HG03103 (cell line): ENCODE measurements around the gene CDY2B.
"Not testable (repeated sequence)": the region's sequence is repeated elsewhere in the genome, so short reads cannot be mapped to it uniquely, and the experiment has no call there.

Source experiments
- ATAC-seq: cut with Tn5 transposase; IDR thresholded peaks from one replicate; pipeline ENCODE4 v1.9.1; 2021; ENCODE audit warnings: low read depth; ENCODE audit not compliant: unreplicated experiment

Gene CDY2B

GRCh38 chrY:17880120-17880519 lies at the start of gene CDY2B:
Gene CDY2B, minus strand, starts transcription at chrY:17880220. Its CDS starts 328 bp downstream, at chrY:17879892.
- not testable (repeated sequence) for ATAC-seq

DNA sequence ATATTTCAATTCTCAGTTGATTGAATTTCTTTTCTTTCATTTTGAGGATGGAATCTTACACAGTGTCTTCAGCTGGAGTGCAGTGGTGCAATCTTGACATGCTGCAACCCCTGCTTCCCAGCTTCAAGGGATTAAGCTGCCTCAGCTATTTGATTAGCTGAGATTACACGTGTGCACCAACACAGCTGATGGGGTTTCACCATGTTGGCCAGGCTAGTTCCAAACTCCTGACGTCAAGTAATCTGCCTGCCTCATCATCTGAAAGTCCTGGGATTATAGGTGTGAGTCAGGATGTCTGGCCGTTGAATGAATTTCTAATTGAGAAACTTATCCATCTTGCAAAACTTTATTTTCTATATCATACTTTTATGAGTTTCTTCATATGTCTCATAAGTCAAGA lies 28.0 kb upstream of the CDY2B start:
- not testable (repeated sequence) for ATAC-seq

DNA sequence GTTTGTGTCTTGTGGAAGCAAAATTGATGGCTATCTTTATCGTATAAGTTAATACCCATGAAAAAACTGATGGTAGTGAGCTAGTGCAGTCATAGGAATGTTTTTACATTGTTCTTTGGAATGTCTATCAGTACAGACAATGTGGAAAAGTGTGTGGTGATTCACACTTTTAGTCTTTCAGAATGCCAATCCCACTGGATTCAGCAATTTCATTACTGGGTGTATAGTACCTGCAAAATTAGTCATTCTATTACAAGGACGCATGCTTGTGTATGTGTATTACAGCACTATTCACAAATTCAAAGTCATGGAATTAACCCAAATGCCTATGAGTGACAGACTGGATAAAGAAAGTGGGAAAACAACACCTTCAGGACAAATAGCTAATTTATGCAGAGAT lies 27.3 kb upstream of the CDY2B start:
- ATAC-seq: not testable (repeated sequence)

DNA sequence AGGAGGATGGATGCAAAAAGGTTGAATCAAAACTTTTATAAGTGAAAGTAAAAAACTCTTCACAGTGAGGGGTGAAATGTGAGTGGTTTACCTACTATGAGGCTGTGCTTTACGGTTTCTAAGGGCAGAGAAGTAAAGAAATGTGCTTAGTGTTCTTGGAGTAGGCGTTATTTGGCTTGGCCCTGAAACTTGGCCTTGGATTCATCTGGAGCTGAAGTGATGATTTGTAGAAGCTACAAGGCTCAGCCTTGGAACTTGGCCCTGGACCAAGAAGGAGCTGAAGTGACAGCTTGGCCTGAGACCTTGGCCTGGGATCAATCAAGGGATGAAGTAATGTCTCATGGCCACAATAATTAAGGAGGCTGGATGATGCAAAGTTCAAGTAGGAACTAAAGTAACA lies 1.7 kb upstream of the CDY2B start:
- ATAC-seq: not testable (repeated sequence)

DNA sequence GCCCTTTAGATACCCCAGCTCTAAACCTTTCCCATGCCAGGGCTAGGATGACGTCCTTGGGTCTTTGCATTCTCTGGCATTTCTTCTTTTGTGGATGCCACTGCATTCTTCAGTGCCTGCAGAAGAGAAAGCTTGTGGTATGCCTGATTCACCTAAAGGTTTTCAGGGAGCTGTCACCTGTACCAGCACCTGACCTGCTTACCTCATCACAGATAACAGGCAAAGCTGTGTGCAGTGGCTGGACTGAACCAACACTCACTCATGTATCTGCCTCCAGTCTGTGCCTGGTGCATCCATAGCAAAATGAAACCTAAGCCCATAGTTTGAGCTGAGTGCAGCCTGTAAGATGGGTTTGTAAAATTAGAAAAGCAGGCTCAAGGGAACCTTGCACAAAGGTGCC lies 3.3 kb downstream of the CDY2B start:
- not testable (repeated sequence) for ATAC-seq

GRCh38 chrY:17875401-17875800 lies 4.6 kb downstream of the CDY2B start:
- not testable (repeated sequence) for ATAC-seq

GRCh38 chrY:17871194-17871903 lies 8.7 kb downstream of the CDY2B start:
- ATAC-seq: not testable (repeated sequence)

- ATAC-seq: not testable (repeated sequence)
Observed at GRCh38 chrY:17870737-17871136, 9.3 kb downstream of the CDY2B start.

- ATAC-seq: not testable (repeated sequence)
Observed at GRCh38 chrY:17867850-17868249, 12.2 kb downstream of the CDY2B start.

DNA sequence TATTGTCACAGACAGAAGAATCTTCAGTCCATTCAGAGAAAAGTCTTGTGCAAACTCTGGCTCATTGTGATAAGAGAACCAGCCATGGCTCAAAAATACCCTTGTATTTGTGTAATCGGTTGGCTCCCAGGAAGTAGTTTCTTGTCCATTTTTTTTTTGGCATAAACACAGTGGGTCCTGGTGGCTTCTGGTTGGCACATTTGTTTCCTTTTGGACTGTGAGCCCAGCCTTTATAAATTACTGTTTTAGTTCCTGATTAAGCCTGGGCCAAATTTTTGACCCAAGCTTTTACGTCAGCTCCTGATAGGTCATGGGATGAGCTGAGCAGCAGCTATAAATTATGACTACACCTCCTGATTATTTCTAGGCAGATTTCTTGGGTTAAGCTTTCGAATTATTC lies 19.4 kb downstream of the CDY2B start:
- not testable (repeated sequence) for ATAC-seq

- not testable (repeated sequence) for ATAC-seq
Observed at GRCh38 chrY:17856963-17857848, 22.8 kb downstream of the CDY2B start.

- ATAC-seq: not testable (repeated sequence)
Observed at GRCh38 chrY:17856508-17856907, 23.5 kb downstream of the CDY2B start.

DNA sequence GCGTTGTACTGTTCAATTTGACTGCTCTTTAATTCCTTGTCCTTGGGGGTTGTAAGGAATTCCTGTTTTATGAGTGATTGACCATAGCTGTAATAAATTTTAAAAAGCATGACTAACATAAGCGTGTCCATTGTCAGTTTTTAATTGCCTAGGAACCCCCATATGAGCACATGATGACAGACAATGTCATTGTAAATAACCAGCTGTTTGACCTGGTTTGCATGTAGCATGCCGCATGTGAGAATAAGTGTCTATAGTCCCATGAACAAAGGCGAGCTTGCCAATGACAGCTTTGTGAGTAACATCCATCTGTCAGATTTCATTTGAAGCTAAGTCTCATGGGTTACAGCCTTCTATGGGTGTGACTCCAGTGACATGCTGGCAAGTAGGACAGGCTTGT lies 30.9 kb downstream of the CDY2B start:
- not testable (repeated sequence) for ATAC-seq

- ATAC-seq: not testable (repeated sequence)
Observed at GRCh38 chrY:17832149-17832548, 47.9 kb downstream of the CDY2B start.
